ENCODE measurements around the gene SCN5A. TPM values are rescaled to one million over a fixed set of nuclear protein-coding genes. Genes with fewer than 3 reads are reported as not detected.

SCN5A gene
- total RNA-seq, 1 donor from 2014 or later: 6.5 TPM

DNA sequence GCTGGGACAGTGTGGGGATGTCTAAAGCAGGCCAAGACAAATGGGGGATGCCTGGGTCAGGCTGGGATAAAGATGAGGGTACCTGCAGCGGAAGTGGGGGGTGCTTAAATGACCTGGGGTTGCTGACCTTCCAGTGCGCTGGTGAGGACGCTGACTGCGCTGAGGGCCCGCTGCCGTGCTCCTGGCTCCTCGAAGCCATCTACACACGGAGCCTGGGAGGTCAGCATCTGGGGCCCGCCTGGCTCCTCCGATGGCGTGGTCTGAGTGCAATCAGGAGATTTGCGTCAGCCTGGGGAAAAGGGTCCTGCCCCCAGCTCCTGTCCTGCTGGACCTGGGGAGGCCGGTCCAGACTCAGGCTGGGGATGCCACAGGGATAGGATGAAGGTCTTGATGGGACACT lies 50.7 kb downstream of the SCN5A start:
- no peak for DNase-seq

- no peak for DNase-seq
Observed at GRCh38 chr3:38597502-38598060, 51.9 kb downstream of the SCN5A start.

DNA sequence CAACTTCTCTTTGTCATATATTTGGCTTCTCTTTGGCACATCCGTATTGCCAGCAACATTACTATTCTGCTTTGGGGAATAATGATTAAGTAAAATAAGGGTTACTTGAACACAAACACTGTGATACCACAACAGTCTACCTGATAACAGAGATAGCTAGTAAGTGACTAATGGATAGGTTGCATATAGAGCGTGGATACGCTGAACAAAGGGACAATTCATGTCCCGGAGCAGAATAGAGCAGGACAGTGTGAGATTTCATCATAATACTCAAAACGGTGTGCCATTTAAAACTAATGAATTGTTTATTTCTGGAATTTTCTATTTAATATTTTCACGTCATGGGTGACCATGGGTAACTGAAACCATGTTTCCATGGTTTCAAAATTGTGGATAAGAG lies 54.1 kb downstream of the SCN5A start:
- DNase-seq: no peak

DNA sequence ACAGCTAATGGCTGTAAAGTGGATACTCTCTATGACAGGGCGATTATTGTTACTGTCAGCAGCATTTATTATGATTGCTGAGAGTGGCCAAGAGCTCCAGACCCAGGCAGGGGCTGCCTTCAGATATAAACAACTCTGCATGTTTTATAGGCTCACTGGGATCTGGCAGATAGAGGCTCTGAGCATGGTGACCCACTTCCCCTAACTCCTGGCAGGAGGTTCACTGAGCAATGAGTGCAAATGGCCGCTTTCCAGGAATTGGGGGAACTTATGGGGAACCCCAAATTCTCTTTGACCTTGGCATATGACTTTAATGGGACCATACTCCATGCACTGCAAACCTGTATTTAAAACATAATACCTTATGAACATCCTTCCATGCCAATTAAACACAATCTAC lies 59.0 kb downstream of the SCN5A start:
- DNase-seq: no peak

DNA sequence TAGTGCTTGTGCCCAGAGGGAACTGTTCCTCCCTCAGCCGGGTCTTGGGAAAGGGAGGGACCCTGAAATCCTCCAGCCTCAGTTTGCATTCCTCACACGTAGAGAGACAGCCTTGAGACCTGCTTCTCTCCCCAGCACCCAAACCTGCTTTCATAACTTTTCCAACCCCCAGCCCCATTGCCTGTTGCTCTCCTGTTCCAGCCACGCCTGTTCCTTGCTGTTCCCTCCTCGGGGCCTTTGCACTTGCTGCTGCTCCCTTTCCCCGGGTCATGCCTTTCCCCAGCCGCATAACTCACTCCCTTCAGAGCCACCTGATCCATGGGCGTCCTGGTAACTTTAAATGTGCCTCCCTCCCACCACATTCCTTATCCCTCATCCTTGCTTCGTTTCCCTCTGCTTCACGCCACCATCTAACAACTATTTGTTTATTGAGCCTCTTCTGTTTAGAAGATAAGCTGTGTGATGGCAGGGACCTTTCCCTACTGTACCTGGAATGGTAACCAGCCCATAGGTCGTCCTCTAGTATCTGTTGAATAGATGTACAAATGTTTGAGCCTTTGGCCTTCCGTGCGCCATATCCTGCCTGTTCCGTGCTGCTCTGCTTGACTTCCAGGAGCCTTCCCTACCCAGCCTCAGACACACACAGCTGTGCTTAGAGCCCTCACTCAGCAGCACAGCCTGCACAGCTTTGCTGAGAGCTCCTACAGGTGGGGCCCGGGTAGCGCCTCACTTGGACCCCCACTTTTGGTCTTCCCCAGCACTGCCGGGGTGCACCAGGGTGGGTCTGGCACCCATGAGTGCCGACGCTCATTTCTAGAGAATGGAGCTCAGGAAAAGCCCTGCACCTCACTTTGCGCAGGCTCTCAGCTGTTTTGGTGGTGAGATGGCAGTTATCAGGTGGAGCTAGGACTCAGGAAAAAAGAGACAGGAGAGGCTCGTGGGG lies 60.2 kb downstream of the SCN5A start:
- DNase-seq: no peak

DNA sequence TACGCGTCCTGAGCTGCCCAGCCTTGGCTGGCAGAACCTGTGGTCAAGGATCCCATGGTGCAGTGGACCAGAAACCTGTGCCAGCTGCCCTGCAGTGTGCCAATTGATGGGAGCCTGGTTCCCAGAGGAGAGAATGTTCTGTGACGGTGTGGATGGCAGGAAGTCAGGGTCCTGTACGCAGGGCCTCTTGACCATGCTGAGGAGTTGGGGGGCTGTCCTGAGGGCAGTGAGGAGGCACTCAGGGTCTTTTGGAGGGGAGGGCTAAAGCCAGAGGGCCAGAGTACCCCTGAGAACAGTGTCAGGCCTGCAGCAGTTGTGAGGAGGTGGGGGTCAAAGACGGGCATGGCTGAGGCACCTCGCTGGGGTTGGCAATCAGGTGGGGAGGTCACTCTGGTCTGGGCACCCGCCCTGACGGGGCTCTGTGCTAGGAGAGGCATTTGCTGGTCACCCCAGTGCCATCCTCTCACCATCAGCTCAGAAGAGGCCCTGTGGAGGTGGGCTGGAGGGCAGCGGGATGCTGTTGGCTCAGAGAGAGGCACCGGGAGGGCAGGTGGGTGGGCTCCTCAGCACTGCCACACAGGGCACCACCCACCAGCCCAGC lies 61.0 kb downstream of the SCN5A start:
- no peak for DNase-seq

DNA sequence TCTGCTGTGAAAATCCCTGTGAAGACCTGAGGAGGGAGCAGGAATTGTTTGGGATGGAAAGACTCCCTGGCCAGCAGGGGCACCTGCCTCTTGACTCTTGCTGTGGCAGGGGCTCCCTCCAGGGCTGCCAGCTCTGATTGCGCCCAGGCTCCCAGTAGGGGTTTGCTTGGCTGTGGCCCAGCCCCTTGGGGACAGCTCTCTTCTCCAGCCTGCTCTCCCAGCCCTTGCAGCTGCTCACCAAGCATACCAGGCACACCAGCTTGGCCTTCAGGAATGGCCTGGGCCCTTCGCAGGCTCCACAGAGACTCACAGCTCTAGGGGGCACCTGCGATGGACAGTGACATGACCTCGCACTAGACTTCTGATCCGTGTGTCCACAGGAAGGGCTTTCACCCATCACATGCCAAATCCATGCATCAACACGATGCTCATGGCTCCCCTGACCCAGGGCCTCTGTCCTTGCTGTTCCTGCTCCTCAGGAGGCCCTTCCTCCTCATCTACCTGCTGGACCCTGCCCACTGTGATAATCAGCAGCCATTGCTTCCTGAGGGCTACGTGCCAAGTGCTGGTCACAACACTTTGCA lies 61.8 kb downstream of the SCN5A start:
- no peak for DNase-seq

GRCh38 chr3:38586546-38587520 lies 62.7 kb downstream of the SCN5A start:
- no peak for DNase-seq

DNA sequence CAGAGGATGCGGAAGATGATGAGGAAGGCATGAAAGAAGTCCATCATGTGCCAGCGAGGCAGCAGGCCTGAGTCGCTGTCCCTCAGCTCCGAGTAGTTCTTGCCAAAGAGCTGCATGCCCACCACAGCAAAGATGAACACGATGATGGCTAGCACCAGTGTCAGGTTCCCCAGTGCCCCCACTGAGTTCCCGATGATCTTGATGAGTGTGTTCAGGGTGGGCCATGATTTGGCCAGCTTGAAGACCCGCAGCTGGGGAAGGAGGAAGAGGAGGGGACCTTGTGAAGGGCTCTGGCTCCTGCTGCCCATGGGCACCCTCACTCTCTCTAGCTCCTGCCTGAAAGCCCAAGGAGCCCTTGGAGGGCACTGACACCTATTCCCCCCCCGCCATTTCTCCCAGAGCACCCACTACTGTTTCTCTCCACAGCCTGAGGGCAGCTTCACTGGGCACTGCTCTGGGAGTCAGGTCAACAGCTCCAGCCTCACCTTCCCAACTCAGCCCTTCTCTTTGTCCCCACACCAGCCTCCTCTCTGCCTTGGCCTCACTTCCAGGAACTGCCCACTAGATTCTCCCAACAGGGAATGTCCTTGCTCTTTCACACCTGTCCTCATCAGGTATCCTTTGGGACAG lies 63.6 kb downstream of the SCN5A start:
- no peak for DNase-seq

GRCh38 chr3:38583688-38584087 lies 65.8 kb downstream of the SCN5A start:
- DNase-seq: no peak

- no peak for DNase-seq
Observed at GRCh38 chr3:38582941-38583645, 66.4 kb downstream of the SCN5A start.

- DNase-seq: no peak
Observed at GRCh38 chr3:38582316-38582715, 67.2 kb downstream of the SCN5A start.

GRCh38 chr3:38581774-38582173 lies 67.7 kb downstream of the SCN5A start:
- no peak for DNase-seq

DNA sequence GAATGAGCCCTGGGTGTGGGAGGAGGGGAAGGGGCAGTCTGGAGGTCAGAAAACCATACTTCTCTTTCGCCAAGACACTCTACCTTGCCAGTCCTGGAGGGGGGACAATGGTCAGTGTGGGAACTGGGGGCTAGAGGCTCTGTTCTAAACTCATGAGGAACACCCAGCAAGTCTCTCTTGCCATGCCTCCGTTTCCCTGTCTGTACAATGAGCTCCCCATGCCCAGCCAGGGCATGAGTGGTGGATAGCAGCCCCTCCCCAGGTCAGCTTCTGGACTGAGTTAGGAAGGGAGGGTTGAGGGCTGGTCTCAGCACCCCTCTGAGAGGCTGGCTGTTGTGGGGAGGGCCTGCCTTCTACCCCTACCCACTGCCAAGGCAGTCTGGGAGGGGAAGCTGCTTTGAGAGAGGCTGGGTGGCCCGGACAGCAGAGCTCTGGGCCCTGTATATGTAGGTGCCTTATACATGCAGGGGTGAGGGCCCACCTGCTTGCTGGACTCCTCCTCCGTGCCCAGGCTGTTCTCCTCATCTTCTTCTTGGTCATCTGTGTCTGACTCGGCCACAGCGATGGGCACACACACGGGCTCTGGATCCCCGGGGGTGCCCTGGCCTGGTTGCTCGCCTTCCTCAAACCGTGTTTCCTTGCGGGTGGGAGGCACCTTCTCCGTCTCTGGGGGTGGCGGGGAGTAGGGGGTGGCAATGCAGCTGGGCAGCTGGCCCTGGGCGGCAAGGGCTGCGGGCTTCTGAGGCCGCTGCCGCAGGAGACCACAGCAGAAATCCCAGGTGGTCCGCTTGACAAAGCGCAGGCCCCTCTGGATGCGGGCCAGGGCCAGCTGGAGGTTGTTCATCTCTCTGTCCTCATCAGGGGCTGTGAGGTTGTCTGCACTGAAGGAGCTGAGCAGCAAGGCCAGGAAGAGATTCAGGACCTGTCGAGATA lies 68.8 kb downstream of the SCN5A start:
- DNase-seq: no peak

DNA sequence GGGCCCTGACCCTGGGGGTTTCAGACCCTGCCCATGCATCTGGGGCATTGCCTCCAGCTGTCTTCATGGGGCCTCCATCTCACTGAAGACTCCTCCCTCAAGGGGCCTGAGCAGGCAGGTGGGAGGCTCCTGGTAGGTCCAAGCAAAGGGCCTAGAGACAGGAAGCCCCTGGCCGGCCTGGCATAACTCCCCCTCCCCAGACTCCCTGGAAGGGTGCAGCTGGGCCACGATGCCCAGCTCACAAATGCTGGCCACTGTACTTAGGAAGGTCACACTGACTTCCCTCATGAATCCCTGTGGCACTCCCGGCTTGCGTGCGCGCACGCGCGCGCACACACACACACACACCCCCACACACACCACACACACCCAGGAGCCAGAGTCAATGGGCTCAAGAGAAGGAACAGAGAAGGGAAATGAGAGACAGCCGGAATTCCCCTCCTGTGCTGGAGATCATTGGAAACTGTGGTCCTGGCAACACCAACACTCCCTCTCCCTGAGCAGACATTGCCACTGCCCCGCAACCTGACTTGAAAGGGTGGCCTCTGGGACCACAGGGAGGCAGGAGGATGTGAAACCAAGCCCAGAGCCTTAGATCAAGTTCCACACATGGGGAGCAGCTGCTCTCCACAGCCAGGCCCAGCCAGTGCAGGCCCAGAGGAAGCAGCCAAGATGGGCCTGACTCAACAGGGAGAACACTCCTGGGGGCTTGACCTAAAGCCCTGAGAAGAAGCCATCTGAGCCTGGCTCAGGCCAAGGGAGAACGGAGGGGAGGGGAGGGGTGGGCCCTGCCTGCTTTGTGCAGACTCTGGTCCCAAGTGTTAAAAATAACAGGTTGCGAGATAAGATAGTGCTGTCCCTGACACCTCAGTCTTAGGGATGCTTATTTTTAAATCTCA lies 69.7 kb downstream of the SCN5A start:
- DNase-seq: peak; percentile 3

DNA sequence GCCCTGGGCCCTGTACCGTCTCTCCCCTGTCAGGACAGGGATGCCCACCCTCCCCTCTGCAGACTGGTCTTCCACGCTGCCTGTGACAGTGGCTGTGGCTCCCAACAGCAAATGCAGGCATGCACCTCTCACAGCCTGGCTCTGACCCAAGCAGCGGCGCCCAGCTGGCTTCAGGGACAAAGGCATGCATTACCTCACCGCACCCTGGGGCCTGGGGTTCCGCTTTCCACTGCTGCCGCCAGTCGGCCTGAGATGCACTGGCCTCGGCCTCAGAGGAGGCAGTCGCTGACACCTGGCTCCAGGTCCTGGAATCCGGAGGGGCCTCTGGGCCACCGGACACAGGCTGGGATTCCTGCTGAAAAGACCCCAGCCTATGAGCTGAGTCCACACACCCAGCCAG lies 70.3 kb downstream of the SCN5A start:
- DNase-seq: peak; percentile 18

DNA sequence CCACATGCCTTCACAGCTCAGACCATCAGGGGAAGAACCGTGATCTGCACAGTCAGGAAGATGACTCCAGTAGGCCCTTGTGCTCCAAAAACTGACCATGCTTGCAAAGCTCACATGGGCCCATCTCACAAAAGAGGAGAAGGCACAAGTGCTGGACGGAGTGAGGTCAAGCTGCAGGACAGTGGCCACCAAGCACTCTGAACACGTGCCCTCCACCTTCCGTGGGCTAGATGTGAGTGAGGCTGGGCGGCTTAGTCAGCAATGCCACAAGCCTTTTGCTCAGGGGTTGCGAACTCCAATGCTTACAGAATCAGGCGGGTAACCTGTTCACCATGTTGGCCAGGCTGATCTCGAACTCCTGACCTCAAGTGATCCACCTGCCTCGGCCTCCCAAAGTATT lies 70.9 kb downstream of the SCN5A start:
- DNase-seq: no peak

GRCh38 chr3:38578081-38578475 lies 71.4 kb downstream of the SCN5A start:
- no peak for DNase-seq
